Psoas muscle (tissue), 8 donors: ENCODE data around the gene FRMD6. TPM values are rescaled to one million over a fixed set of nuclear protein-coding genes. Genes with fewer than 3 reads are reported as not detected.

Experiments
- ATAC-seq, 4 donors: fragments of 200-7000 bp; cut with Tn5 transposase; one replicate each; pipeline ENCODE4 v1.9.1; 2020; ENCODE audit warnings: moderate library complexity in 3 of 4, mild to moderate bottlenecking in 2 of 4
- DNase-seq, 2 donors: peaks; one replicate each; pipeline ENCODE4 v3.0.0-alpha.2; 2020
- H3K27ac ChIP-seq: fragments of 200-600 bp; one replicate; pipeline ENCODE4 v1.8.0; 2022
- H3K27me3 ChIP-seq, 3 donors: fragments of 200-600 bp in 1 of 3; one replicate each; pipeline versions ENCODE4 v1.6.1 to v1.8.0; 2013 to 2022; ENCODE audit warnings: low read length in 2 of 3, mild to moderate bottlenecking in 2 of 3, moderate library complexity in 1 of 3; ENCODE audit not compliant: insufficient read depth in 3 of 3
- H3K36me3 ChIP-seq, 2 donors: fragments of 200-600 bp in 1 of 2; one replicate each; pipeline versions ENCODE4 v1.6.1 to v1.8.0; 2013 to 2022; ENCODE audit warnings: low read depth in 1 of 2, mild to moderate bottlenecking in 1 of 2, moderate library complexity in 1 of 2; ENCODE audit not compliant: insufficient read depth in 1 of 2
- H3K4me1 ChIP-seq: fragments of 200-600 bp; one replicate; pipeline ENCODE4 v1.8.0; 2022
- H3K4me3 ChIP-seq: fragments of 200-600 bp; one replicate; pipeline ENCODE4 v1.8.0; 2022; ENCODE audit warnings: mild to moderate bottlenecking
- H3K9me3 ChIP-seq: fragments of 200-600 bp; one replicate; pipeline ENCODE4 v1.8.0; 2022
- CTCF ChIP-seq: fragments of 200-600 bp; IDR thresholded peaks from one replicate; pipeline ENCODE4 v1.8.0; 2022; ENCODE audit warnings: antibody characterized with exemption
- WGBS, 3 donors: extraction: QIAGEN DNeasy Blood & Tissue Kit; methylation state at CpG; one replicate each; pipeline versions ENCODE4 v1.1.6 to v1.1.7; 2013; 5-methylcytosine and 5-hydroxymethylcytosine counted together
- intact Hi-C, 2 donors: fragments of 100-400 bp; cut with DNase I; formaldehyde crosslinking; loops; one replicate each; pipeline versions ENCODE4 v1.11.0 to v1.14.2; 2022
- polyA plus RNA-seq, 3 donors: library from polyadenylated mRNA; stranded (reverse); fragments of 200-250 nt; gene quantifications; one replicate each; pipeline ENCODE4 v1.2.3, GENCODE V29; 2013
- total RNA-seq, 4 donors: library from RNA; stranded (reverse); fragmentation: NEBNext Ultra II Directional in 2 of 4; extraction: Animal tissue kit (Norgen Biotek cat#: 25700) in 2 of 4; gene quantifications; one replicate each; pipeline versions ENCODE4 v1.2.1 to v1.2.4, GENCODE V29; 2021 to 2023
- donor health status: healthy with polysubstance abuse.
- donor health status: DM: no; HTN: no; CAD: no; lungs with moderate emphysema.
- donor health status: Bipolar disorder and iron deficiency.
- donor health status: healthy.
- donor health status: DM: yes; HTN: yes; CAD: no.
- donor health status: DM: no; HTN: no; CAD: no.
- donor health status: DM: no; HTN: no; CAD: no.
- donor health status: DM: yes; HTN: yes; CAD: no.

Gene FRMD6
- total and polyA plus RNA-seq, 7 donors: 2.5 to 9.8 (median 5.0) TPM

DNA sequence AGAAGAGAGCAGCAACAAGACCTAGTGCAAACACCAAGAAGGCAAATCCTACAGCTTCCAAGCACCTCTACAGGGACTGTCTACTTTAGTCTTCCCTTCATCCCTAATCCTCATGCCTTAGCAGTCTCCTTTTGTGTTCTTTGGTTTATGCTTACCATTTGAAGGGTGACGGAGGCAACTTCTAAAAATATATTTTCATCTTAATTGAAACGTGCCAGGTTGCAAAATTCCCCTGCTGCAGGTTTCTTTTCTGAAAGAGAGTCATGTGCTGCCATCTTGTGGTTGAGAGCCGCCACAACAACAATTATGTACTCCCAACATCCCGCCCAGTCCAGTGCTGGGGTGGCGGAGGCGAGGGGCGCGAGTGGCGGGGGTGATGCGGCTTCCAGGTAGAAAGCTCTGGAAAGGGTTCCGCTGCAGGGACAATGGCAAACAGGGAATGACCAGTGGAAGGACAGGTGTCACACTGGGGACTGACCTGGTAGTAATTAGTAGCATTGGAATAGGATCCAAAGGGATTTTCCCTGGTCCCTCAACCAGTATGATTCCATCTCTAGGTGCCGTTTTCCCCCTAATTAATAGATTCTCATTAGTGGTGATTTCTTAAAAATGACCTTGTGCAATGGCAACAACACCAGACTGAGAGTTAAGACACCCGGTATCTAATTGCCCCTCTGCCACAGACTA lies 128.4 kb downstream of the FRMD6 start:
- peak; percentile 86 for TF ChIP-seq CTCF
- 8 to 10% (median 10%) methylated on average over 13 of the region's 13 CpGs for WGBS, 3 donors
- intact Hi-C loops: loop anchor here in 1 of 2 donors (1.0 to 5.0 kb wide), 2 partner anchors 197 to 497 kb away; no protein-coding TSS in a partner anchor

More for the DNA sequence above, 128.4 kb downstream of the FRMD6 start:
- H3K36me3 ChIP-seq: no peaks in the 10 kb centered on the region
- peak; percentile 53 to 87 (median 71) for ATAC-seq
- peaks cover 0 to under 1% (median 0%) of the 10 kb centered on the region in 3 donors for H3K27me3 ChIP-seq
- no peaks in the 10 kb centered on the region for H3K9me3 ChIP-seq
- H3K27ac ChIP-seq: no peak overlapping the region
- no peak overlapping the region for H3K4me3 ChIP-seq
- peak; percentile 65 to 81 for DNase-seq
- no peaks in the 10 kb centered on the region for H3K4me1 ChIP-seq

Other genes with a start within 250 kb of the FRMD6 start
- 1 to 10 TPM; 2.1 to 8.2 (median 5.3) TPM for gene GNG2, start 208.7 kb downstream of the FRMD6 start, total RNA-seq
- 1 to 10 TPM; 1.4 to 1.7 (median 1.6) TPM for gene GNG2, start 208.7 kb downstream of the FRMD6 start, polyA plus RNA-seq